ENCODE results near the gene POU2AF3.
A peak's percentile ranks its signal among the peaks of the same experiment; 100 is the strongest.
"Not testable (repeated sequence)": the region's sequence is repeated elsewhere in the genome, so short reads cannot be mapped to it uniquely, and the experiment has no call there.

The POU2AF3 gene, protein sequence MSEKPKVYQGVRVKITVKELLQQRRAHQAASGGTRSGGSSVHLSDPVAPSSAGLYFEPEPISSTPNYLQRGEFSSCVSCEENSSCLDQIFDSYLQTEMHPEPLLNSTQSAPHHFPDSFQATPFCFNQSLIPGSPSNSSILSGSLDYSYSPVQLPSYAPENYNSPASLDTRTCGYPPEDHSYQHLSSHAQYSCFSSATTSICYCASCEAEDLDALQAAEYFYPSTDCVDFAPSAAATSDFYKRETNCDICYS

DNA sequence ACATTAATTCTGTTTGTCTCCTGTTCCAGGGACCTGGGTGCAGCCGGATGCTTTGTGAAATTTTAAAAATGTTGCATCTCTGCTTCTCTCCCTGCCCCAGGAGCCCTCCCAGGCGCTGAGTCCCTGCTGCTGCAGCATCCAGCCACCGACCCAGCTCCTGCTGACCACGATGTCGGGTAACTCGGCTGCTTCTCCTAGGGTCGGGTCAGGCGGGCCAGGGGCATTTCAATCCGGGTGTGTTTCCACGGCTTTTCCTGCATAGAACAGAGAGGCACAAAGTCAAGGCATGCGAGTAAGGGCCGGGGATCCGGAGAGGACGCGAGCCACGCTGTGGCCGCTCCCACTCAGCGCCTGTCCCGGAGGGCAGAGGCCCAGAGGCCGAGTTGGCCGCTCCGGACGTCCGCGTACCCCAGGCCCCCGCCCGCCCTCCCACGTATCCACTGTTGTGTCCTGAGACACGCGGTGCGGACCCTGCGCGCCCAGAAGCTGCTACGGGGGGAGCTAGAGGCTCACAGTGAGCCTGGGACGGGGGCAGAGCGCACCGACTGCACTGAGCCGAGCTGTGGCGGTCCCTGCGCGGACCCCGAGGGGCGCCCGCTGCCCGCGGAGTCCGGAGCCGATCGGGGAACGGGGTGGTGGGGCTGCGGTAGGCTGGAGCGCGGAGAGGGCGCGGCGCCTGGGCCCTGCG lies at the start of gene POU2AF3:
TSS of gene POU2AF3 (plus strand) at position 134 of the 688 bp plus-strand sequence. CDS start at position 170, 36 bp downstream.
- no peak for DNase-seq

DNA sequence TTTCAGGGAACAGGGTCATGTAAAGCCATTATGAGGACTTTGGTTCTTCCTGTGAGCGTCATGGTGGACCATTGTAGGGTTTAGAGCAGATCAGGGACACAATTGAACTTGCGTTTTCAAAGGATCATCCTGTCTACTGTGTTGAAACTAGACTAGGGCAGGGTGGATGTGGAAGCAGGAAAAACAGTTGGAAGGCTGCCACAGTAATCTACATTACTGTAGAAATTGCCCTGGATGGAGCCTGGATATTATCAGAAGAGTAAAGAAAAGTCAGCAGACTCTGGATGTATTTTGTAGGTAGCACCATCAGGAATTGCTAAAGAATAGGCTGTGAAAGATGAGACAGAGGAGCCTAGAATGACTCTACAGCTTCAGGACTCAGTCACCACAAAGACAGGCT lies 47.4 kb upstream of the POU2AF3 start:
- no peak for DNase-seq

DNA sequence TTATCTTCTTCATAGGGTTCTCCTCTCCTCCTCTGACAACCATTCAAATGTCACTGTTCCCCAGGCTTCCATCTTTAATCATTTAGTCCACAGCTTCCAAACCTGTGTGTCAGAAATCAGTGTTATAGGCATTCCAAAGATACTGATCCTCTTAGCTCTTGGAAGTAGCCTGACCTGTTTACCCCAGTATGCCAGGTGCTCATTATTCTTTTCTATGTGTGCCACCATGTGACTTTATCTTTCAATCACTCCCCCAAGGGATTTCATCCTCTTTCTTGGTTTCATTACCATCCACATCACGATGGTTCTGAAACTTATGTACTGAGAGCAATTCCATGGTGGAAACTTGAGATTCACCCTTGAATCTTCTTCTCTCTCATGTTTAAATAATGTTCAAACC lies 45.2 kb upstream of the POU2AF3 start:
- DNase-seq = no peak

DNA sequence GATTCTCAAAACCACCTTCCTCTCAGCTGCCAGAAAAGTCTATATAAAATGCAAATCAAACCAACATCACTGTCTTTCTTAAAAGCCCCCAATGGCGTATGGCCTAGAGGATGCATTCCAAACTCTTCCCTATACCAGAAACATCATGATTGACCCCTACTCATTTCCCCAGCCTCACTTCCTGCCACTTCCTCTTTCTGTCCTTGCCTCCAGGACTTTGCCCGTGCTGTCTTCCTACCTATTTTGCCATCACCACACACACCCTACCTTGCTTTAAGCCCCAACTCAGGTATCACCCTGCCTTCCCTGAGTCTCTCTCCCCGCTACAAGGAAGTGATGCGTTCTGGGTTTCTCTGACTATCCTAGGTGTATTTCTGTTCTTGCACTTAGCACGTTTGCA lies 44.7 kb upstream of the POU2AF3 start:
- no peak for DNase-seq

DNA sequence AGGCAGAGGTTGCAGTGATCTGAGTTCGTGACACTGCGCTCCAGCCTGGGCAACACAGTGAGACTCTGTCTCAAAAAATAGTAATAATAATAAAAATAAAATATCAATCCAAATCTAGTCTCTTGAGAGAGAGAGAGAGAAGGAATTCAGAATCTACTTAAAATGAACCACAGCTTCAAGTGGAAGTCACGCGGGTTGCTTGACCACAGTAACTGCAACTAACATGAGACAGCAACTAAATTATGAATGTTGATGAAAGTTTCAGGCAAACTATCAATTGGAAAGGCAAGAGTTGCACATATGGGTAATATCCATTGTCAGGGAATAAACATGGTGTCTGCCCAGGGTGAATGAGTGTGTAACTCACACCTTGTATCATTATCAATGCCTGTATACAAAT lies 40.3 kb upstream of the POU2AF3 start:
- DNase-seq = no peak

DNA sequence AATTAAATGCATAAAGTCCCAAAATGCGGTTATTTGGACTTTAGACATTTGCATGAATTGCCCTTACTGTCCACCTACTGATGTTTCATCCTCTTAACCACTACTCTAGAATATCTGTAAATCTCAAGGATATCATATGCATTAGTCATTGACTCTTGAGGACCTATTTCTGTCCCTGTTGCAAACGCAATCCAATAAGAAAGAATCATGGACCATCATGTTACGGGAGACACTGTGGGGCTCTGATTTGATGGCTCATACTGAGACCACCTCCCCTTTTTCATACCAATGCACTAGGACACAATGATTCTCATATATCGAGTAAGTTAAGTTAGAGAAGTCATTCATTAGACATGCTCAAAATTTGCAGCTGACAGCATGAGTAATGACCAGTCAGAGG lies 38.5 kb upstream of the POU2AF3 start:
- no peak for DNase-seq

DNA sequence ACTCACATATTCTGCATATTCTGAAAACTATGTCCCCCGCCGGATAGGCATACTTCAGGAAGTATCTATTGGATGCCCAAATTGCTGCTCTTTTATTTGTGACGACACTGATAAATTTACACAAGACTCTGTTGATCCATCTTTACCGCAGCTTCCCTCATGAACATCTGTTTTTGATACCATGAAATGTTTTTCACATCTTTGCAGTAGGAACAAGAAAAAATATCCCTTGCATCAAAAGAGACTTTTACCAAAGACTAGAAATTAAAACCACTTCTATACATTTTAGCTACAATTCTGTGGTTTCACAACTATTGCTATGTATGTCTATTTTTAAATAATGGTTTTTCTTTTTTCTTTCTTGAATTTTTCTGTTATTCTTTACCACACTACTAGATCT lies 37.5 kb upstream of the POU2AF3 start:
- no peak for DNase-seq

DNA sequence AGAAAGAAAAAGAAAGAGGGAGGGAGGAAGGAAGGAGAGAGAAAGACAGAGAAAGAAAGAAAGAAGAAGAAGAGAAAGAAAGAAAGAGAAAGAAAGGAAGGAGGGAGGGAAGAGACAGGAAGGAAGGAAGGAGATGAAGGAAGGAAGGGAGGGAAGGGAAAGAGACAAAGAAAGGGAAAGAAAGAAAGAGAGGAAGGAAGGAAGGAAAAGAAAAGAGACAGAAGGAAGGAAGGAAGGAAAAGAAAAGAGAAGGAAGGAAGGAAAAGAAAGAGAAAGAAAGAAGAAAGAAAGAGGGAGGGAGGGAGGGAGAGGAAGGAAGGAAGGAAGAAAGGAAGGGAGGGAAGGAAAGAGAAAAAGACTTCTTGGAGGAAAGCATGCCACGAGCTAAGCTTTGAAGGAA lies 33.7 kb upstream of the POU2AF3 start:
- no peak for DNase-seq

DNA sequence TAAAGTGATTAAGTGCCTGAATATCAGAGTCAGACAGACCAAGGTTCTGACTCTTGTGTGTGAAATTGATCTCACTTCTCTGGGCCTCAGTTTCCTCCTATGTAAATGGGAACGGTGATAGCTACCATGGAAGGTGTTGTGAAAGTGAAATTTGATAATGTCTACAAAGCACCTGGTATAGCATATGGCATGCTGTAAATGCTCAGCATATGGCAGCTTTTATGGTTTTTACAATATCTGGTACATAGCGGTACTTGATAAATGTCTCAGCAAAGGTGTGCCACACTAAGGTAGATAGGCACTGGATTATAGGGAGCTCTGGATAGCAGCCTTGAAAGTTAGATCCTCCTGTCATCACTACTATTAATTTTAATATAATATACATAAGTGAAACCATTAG lies 32.9 kb upstream of the POU2AF3 start:
- no peak for DNase-seq

DNA sequence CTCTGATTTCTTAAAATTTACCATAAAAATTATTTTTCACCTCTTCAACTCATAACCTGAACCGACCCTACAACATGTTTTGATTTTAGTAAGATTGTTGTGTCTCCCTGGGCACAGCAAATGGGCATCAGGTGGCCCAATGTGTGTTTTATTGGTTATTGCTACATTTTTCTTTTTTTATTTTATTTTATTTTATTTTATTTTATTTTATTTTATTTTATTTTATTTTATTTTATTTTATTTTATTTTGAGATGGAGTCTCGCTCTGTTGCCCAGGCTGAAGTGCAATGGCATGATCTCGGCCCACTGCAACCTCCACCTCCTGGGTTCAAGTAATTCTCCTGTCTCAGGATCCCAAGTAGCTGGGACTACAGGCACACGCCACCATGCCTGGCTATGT lies 30.0 kb upstream of the POU2AF3 start:
- not testable (repeated sequence) for DNase-seq

DNA sequence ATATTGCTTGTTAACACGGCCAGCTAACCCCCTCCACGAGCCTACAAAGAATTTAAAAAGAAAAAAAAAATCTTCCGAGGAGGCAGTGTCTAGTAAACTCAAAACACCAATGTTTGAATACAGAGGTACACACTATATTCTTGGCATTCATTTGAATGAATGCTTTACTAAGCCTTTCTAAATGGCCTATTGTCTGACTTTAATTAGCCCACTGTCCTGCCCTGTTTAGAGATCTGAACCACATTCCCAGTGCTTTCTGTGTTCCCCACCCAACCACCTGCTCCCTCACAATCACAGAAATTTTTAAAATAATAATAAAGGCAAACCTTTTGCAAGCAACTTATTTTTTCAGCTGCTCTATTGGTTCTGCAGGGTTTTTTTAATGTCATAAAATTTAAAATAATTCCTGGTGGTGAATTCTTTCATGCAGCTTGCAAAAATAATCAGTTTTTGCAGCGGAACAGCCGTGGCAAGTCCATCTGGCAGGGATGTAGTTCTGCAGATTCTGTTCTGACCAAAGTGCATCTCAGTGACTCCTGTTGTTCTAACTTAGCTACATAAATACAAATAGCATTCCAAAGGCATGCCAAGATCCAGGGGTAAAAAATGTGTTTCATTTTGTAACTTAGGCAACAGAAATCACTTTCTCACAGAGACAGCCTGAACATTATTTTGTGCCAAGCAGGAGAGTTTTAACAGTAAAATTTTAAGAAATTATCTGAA lies 29.0 kb upstream of the POU2AF3 start:
- DNase-seq = no peak

DNA sequence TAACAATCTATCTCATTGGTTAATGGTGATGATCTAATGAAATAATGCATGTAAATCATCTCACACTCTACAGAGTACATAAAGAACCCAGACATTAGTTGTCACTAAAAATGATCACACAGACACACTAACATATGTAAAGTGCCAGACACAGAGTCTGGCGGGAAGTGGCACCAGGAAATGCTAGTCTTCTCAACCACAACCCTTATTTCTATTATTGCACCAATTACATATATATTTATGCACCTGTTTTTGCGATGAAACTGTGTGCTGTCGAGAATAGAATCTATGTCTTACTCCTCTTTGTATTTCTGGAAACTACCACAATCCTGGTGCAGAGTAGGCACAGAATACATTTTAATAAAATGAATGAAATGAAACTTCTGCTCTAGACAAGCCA lies 25.9 kb upstream of the POU2AF3 start:
- no peak for DNase-seq

DNA sequence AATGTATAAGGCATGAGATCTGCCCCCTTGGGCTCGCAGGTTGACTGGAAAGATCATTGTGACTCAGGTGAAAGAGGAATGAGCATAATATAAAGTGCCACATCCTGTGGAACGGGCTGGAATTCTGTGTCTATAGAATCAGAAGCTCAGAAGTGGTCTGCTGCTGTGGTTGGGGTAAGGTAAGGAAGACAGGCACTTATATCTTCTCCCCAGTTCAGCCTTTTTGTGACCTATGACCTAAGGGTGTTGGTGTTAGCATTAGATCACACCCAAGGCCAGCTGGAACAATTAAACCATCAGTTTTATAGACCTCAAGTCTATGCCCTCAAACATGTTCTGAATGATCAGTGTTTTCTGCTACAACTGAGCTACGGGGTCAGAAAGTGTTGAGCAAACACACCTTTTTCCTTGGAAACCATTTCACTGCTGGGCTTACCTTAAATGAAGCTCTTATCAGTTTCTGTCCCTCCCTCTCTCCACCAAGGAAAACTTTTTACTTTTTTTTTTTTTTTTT lies 15.7 kb upstream of the POU2AF3 start:
- no peak for DNase-seq

DNA sequence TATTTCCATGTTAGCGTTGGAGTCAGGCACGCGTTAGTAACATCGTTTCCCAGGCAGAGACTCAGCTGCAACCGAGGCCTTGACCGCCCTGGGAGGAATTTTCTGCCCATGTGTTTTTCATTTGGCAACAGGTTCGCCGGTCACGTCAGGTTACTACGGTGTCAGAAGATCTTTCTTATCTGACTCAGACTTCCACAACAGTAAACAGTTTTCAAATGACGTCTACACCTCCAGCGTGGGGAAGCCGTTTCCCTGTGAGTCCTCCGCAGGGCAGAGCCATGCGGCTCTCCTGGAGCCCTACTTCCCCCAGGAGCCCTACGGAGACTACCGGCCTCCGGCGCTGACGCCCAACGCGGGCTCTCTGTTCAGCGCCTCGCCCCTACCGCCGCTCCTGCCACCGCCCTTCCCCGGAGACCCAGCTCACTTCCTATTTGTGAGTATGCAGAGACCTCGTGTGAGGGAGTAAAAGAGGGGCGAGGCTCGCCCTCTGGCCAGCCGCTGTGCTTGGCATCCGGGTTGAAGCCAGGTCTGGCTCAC lies 14.3 kb upstream of the POU2AF3 start:
- DNase-seq = no peak

DNA sequence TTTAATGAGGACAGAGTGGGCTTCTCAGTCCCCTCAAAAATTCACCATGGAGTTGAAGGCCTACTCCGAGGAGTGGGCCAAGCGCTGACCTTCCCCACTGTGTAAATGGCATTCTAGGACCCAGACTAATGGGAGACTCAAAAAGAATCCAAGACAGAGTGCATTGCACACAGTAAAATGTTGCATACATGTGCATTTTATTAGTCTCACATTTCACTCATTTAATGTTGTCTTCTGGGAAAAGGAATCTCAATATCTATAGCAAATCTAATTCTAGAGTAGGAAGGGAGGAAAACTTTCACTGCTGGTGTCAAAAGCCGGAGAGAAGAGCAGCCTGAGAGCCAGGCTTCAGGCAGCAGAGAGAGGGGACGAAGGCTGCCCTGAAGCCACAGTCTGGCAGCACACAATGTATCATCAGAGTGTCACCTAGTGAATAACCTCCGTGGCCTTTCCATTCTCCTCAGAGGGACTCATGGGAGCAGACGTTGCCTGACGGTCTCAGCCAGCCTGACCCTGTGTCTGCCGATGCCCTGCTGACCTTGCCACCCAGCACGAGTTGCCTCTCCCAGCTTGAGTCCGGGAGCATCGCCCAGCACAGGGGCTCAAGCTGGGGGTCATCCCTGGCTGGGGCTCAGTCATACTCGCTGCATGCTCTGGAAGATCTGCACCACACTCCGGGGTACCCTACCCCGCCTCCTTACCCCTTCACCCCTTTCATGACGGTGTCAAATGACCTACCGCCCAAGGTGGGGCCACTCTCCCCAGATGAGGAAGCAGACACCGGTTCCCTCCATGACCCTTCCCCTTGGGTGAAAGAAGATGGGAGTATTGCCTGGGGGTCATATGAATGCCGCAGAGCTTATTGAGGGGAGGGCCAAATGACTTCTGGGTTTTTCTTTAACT lies 12.9 kb upstream of the POU2AF3 start:
- no peak for DNase-seq

DNA sequence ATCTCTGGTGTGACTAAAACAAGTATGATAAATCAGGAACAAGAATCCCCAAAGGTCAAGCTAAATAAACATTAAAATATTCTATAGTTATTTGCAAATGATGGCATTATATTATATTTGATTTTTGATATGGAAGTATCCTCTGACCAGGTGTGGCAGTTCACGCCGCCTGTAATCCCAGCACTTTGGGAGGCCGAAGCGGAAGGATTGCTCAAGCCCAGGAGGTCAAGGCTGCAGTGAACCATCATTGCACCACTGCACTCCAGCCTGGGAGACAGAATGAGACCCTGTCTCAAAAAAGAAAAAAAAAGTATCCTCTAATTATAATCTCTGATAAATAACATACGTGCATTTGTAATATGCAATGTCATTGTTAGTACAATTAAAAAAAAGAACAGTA lies 6.6 kb upstream of the POU2AF3 start:
- DNase-seq = no peak

DNA sequence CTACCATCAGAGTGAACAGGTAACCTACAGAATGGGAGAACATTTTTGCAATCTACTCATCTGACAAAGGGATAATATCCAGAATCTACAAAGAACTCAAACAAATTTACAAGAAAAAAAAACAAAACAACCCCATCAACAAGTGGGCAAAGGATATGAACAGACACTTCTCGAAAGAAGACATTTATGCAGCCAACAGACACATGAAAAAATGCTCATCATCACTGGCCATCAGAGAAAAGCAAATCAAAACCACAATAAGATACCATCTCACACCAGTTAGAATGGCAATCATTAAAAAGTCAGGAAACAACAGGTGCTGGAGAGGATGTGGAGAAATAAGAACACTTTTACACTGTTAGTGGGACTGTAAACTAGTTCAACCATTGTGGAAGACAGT lies 5.9 kb upstream of the POU2AF3 start:
- DNase-seq = not testable (repeated sequence)

DNA sequence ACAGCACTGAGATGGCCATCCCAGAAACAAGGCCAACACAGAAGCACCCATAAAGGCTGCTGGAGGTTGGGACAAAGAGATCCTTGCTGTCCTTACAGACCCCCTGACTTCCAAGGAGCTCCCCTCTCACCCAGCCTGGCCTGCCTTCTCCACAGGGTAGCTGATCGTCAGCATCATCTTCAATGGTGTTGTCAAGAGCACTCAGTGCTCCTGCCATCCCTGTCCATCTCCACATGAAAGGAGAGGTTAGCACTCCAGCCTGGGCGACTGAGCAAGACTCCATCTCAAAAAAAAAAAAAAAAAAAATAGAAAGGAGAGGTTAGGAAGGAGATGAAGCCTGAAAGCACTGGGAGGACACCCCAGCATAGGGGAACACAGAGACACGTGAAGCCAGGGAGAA lies 2.1 kb upstream of the POU2AF3 start:
- DNase-seq = no peak

DNA sequence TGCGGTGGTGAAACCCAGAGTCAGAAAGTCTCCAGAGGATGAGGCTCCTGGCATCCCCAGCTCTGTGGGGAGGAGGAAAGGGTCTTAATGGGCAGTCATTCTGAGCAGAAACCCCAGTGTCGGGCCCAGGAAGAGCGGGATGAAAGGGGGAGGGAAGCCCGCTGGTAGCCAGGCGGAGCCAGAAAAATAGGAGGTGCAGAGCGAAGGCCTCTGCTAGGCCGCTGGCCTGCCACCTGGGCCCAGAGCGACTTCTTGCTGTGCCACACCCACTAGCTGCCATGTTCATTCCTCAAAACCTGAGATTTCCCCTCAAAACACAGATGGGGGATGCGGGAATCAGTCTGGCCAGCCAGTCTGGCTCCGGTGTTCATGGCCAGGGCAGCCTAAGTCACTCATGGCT lies 650 bp upstream of the POU2AF3 start:
- no peak for DNase-seq

DNA sequence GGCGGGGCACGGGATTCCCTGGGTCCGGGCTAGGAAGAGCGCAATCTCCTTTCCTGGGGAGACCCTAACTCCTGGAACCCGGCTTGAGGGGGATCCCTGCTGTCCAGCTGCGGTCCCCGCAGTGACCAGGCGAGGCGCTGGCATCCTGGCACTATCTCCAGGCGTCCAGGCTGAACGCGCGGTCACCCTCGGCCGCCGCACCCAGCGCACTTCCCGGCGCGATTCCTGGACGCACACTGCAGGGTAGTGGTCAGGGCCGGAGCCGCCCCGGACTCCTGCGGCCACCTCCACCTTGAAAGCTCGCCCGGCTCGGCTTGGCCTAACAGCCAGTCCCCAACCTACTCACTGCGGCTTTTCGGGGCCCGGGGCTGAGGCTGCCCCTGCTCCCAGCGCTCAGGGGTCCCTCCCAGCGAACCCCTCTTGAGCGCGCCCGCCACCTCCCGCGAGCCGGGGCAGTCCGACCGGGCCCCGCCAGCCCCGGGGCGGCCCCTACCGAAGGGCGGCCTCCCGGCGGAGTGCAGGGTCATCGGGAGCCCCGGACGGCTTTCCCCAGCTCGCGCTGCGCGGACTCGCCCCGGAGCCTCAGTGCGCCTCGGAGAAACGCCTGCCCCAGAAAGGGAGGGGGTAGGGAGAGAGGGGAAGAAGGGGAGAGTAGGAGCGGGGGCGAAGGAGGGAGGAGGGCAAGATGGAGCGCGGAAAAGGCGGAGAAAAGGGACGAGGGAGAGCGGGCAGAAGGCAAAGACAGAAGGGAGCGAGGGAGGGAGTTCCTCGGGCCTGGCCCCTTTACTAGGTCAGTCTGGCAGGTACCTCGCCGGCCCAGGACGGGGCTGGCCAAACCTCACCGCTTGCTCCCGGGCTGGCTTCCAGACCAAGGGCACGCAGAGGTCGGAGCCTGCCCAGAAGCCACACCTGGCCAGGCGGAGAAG lies 1.0 kb downstream of the POU2AF3 start:
- DNase-seq = peak; percentile 30

DNA sequence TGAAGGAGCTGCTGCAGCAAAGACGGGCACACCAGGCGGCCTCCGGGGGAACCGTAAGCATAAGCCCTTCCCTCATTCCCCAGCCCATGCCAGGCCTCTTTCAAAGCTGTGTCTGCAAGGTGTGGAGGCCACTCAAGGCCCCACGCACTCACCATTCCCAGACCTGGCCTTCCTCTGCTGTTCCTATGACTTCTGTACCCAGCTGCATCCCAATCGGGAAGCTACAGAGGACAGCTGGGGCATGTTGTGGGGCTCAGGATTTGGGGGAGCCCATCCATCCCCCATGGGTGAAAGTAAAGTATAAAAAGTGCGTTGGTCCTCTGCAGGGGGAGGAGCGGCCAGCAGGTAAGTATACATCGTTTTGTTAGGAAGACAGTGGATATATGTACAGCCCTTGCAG lies 2.2 kb downstream of the POU2AF3 start:
- DNase-seq = no peak
